ENCODE data around the gene CNR2. TPM values are rescaled to one million over a fixed set of nuclear protein-coding genes. Genes with fewer than 3 reads are reported as not detected.

The CNR2 gene
- total RNA-seq, 2 donors from 2014 or later: not detected

DNA sequence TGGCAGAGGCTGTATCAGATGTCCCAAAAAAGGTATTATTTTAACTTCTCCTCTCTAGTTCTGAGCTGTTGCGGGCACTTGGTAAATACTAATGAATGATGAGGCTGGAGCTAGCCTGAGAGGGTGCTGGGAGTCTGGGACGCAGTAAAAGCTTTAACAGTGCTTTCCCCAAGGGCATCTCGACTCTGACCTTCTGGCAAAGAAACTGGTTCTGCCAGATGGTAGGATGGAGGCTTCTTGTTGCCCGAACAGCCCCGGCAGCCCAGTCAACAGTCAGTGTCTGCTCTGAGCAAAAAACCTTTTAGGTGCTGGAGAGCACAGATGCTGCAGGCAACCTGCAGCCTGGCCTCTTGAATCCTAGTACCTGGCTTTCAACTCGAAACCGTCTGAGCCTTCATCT lies 43.9 kb upstream of the CNR2 start:
- Histone ChIP-seq H3K4me3 (no peak overlapping the region), H3K27ac (peak overlapping the region; percentile 26 to 99 (median 99)), H3K4me1 (peaks cover 59% of the 10 kb centered on the region), H3K27me3 (no peaks in the 10 kb centered on the region), H3K9me3 (no peaks in the 10 kb centered on the region), H3K36me3 (replicated peaks in 1 of 2; ENCODE audit: insufficient read depth in 1 of 2, low read depth in 2 of 2) (no peaks in the 10 kb centered on the region)
- peak; percentile 73 to 87 (median 86) for DNase-seq
- 15 to 16% methylated on average over 7 of the region's 7 CpGs for WGBS, 2 donors
- ATAC-seq: peak; percentile 30
- TF ChIP-seq, protein P1, sequence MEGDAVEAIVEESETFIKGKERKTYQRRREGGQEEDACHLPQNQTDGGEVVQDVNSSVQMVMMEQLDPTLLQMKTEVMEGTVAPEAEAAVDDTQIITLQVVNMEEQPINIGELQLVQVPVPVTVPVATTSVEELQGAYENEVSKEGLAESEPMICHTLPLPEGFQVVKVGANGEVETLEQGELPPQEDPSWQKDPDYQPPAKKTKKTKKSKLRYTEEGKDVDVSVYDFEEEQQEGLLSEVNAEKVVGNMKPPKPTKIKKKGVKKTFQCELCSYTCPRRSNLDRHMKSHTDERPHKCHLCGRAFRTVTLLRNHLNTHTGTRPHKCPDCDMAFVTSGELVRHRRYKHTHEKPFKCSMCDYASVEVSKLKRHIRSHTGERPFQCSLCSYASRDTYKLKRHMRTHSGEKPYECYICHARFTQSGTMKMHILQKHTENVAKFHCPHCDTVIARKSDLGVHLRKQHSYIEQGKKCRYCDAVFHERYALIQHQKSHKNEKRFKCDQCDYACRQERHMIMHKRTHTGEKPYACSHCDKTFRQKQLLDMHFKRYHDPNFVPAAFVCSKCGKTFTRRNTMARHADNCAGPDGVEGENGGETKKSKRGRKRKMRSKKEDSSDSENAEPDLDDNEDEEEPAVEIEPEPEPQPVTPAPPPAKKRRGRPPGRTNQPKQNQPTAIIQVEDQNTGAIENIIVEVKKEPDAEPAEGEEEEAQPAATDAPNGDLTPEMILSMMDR (IDR thresholded peaks at IDR 0.05): no peak
- TF ChIP-seq POLR2A (IDR thresholded peaks at IDR 0.05): no peak
- intact Hi-C loops (cut with DNase I): no loop called here

DNA sequence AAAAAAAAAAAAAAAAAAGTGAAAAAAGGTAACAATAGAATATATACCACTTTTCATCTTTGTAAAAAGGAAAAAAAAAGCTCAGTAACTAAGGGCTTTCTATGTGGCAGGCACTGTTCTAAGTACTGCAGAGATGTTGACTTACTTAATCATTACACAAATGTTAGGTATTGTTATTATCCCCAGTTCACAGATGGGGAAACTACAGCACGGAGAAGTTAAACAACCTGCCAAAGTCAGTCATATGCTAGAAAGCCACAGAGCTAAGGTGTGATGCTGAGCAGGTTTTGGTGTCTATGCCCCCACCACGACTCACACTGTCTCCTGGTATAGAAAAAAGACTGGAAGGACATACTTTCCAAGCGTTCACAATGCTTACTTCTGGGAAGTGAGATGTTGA lies 39.9 kb upstream of the CNR2 start:
- Histone ChIP-seq H3K36me3 (replicated peaks in 1 of 2; ENCODE audit: insufficient read depth in 1 of 2, low read depth in 2 of 2) (no peaks in the 10 kb centered on the region), H3K27me3 (no peaks in the 10 kb centered on the region), H3K27ac (peak overlapping the region in 1 of 4 donors; percentile 51), H3K9me3 (no peaks in the 10 kb centered on the region), H3K4me1 (peaks cover 35% of the 10 kb centered on the region), H3K4me3 (no peak overlapping the region)
- 46 to 59% methylated on average over 3 of the region's 3 CpGs for WGBS, 2 donors
- DNase-seq (peak in 1 of 4 donors; percentile 16), ATAC-seq (no peak)
- intact Hi-C loops (cut with DNase I): no loop called here
- TF ChIP-seq, protein P1 (IDR thresholded peaks at IDR 0.05): no peak
- TF ChIP-seq POLR2A (IDR thresholded peaks at IDR 0.05): no peak

- DNase-seq (no peak), ATAC-seq (no peak)
These were observed 34.2 kb upstream of the CNR2 start for GRCh38 chr1:23947366-23947765.

GRCh38 chr1:23936481-23937176 lies 23.5 kb upstream of the CNR2 start:
- TF ChIP-seq POLR2A (IDR thresholded peaks at IDR 0.05): no peak
- TF ChIP-seq, protein P1 (IDR thresholded peaks at IDR 0.05): no peak
- DNase-seq (no peak), ATAC-seq (no peak)
- Histone ChIP-seq H3K9me3 (no peaks in the 10 kb centered on the region), H3K27me3 (no peaks in the 10 kb centered on the region), H3K4me3 (no peak overlapping the region), H3K27ac (no peak overlapping the region), H3K36me3 (replicated peaks in 1 of 2; ENCODE audit: insufficient read depth in 1 of 2, low read depth in 2 of 2) (no peaks in the 10 kb centered on the region), H3K4me1 (no peaks in the 10 kb centered on the region)
- intact Hi-C loops (cut with DNase I): no loop called here
- 85 to 87% methylated on average over 5 to 6 of the region's 6 CpGs for WGBS, 2 donors

More at GRCh38 chr1:23947366-23947765, 34.2 kb upstream of the CNR2 start:
- intact Hi-C loops (cut with DNase I): no loop called here
- no peak overlapping the region for H3K27ac ChIP-seq
- no peak overlapping the region for H3K4me3 ChIP-seq
- H3K36me3 ChIP-seq (replicated peaks in 1 of 2; ENCODE audit: insufficient read depth in 1 of 2, low read depth in 2 of 2): no peaks in the 10 kb centered on the region
- H3K9me3 ChIP-seq: no peaks in the 10 kb centered on the region
- H3K27me3 ChIP-seq: no peaks in the 10 kb centered on the region
- TF ChIP-seq, protein P1 (IDR thresholded peaks at IDR 0.05): no peak
- TF ChIP-seq POLR2A (IDR thresholded peaks at IDR 0.05): no peak
- no peaks in the 10 kb centered on the region for H3K4me1 ChIP-seq

GRCh38 chr1:23931491-23931880 lies 18.3 kb upstream of the CNR2 start:
- H3K27me3 ChIP-seq: no peaks in the 10 kb centered on the region
- no peaks in the 10 kb centered on the region for H3K4me1 ChIP-seq
- no peak overlapping the region for H3K4me3 ChIP-seq
- H3K27ac ChIP-seq: no peak overlapping the region
- intact Hi-C loops (cut with DNase I): no loop called here
- 91 to 95% methylated on average over 1 of the region's 1 CpG for WGBS, 2 donors
- TF ChIP-seq, protein P1 (IDR thresholded peaks at IDR 0.05): no peak
- TF ChIP-seq POLR2A (IDR thresholded peaks at IDR 0.05): no peak
- H3K36me3 ChIP-seq (replicated peaks in 1 of 2; ENCODE audit: insufficient read depth in 1 of 2, low read depth in 2 of 2): no peaks in the 10 kb centered on the region
- DNase-seq: no peak
- no peak for ATAC-seq
- no peaks in the 10 kb centered on the region for H3K9me3 ChIP-seq

Measured in body of pancreas (tissue), 4 donors.